Left renal cortex interstitium (tissue), 4 donors: ENCODE measurements around the gene MAEL. TPM values are rescaled to one million over a fixed set of nuclear protein-coding genes. Genes with fewer than 3 reads are reported as not detected.
"Not testable (repeated sequence)": the region's sequence is repeated elsewhere in the genome, so short reads cannot be mapped to it uniquely, and the experiment has no call there.

Source experiments
- DNase-seq, 4 donors: peaks; one replicate each; pipeline ENCODE4 v3.0.0-alpha.2; 2013; ENCODE audit warnings: low read depth in 4 of 4, low spot score in 2 of 4, missing footprints in 1 of 4
- polyA plus RNA-seq, 4 donors: library from polyadenylated mRNA; unstranded; fragments of 120-200 nt; gene quantifications; one replicate each; pipeline ENCODE4 v1.2.1, GENCODE V29; 2013; ENCODE audit not compliant: insufficient read length in 4 of 4

Gene MAEL
- polyA plus RNA-seq, 4 donors: 2.5 to 3.1 (median 2.7) TPM

GRCh38 chr1:166977951-166978350, 11.1 kb upstream of the MAEL start:
- DNase-seq: no peak

GRCh38 chr1:166978821-166979220, 10.3 kb upstream of the MAEL start:
- no peak for DNase-seq

- DNase-seq: no peak
Measured at GRCh38 chr1:166980383-166980782, 8.7 kb upstream of the MAEL start.

- no peak for DNase-seq
Measured at GRCh38 chr1:166980818-166981217, 8.3 kb upstream of the MAEL start.

- no peak for DNase-seq
Measured at GRCh38 chr1:166981589-166981988, 7.5 kb upstream of the MAEL start.

- DNase-seq: no peak
Measured at GRCh38 chr1:166999075-166999474, 10.0 kb downstream of the MAEL start.

- no peak for DNase-seq
Measured at GRCh38 chr1:166999500-167000055, 10.5 kb downstream of the MAEL start.

- no peak for DNase-seq
Measured at GRCh38 chr1:167000546-167000945, 11.5 kb downstream of the MAEL start.

GRCh38 chr1:167002354-167002753, 13.3 kb downstream of the MAEL start:
- no peak for DNase-seq

GRCh38 chr1:167003711-167004110, 14.6 kb downstream of the MAEL start:
- DNase-seq: no peak

- DNase-seq: no peak
Measured at GRCh38 chr1:167011560-167012191, 22.6 kb downstream of the MAEL start.

- no peak for DNase-seq
Measured at GRCh38 chr1:167012570-167012969, 23.5 kb downstream of the MAEL start.

GRCh38 chr1:167013108-167013929, 24.2 kb downstream of the MAEL start:
- peak in 1 of 4 donors; percentile 2 for DNase-seq

- no peak for DNase-seq
Measured at GRCh38 chr1:167016100-167016750, 27.1 kb downstream of the MAEL start.

- no peak for DNase-seq
Measured at GRCh38 chr1:167022384-167022783, 33.3 kb downstream of the MAEL start.

- DNase-seq: not testable (repeated sequence)
Measured at GRCh38 chr1:167029553-167029952, 40.5 kb downstream of the MAEL start.

GRCh38 chr1:167033646-167034045, 44.6 kb downstream of the MAEL start:
- DNase-seq: no peak

GRCh38 chr1:167043752-167044488, 54.8 kb downstream of the MAEL start:
- DNase-seq: peak in 2 of 4 donors; percentile 56 to 66

GRCh38 chr1:167051907-167052306, 62.8 kb downstream of the MAEL start:
- DNase-seq: no peak

GRCh38 chr1:167052389-167052788, 63.3 kb downstream of the MAEL start:
- no peak for DNase-seq

- no peak for DNase-seq
Measured at GRCh38 chr1:167054531-167054930, 65.5 kb downstream of the MAEL start.
